Kidney glomerular epithelial cell (primary cell): Measurements from ENCODE around the gene USP15.
A peak's percentile ranks its signal among the peaks of the same experiment; 100 is the strongest.

Experiments
- DNase-seq: peaks from one replicate; lab custom pipeline; 2025; lab: John Stamatoyannopoulos, UW

USP15 gene

GRCh38 chr12:62259993-62260732 is at the start of gene USP15:
TSS of gene USP15 (plus strand) at chr12:62260404. CDS start at chr12:62260415, 11 bp downstream.
- peak; percentile 96 for DNase-seq

GRCh38 chr12:62210422-62210821 is 49.8 kb upstream of the USP15 start:
- peak; percentile 11 for DNase-seq

DNA sequence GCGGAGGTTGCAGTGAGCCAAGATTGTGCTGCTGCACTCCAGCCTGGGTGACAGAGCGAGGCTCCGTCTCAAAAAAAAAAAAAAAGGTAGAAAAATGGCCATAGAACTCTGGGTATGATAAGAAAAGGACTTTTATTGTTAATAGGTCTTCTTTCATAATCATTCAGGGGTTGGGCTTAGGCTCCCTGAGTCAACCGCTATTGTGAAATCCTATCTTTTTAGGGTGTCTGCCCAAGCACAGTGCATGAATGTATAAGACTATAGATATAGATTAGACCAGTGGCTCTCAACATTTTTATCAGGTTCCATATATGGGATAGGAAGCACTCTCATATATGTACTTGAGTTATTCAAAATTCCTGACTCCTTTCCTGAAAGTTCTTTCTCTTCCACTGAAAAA is 48.7 kb upstream of the USP15 start:
- DNase-seq, result no peak

DNA sequence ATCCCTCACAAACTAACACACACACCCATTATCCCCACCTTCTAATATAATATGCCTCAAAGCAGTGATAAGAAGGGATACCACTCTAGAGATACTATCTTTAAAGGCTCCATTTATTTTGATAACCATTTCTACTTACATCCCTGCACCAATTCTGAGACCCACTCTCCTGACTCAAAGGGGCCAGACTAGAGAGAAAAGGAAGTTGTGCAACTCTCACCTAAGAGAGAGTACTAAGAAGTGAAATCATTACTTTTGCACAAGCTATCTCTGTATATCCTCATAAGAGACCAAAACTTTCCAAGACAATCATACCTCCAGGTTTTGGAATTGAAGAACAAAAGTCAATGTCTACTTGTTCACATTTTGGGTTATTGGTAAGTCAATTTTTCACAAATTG is 45.4 kb upstream of the USP15 start:
- no peak for DNase-seq

DNA sequence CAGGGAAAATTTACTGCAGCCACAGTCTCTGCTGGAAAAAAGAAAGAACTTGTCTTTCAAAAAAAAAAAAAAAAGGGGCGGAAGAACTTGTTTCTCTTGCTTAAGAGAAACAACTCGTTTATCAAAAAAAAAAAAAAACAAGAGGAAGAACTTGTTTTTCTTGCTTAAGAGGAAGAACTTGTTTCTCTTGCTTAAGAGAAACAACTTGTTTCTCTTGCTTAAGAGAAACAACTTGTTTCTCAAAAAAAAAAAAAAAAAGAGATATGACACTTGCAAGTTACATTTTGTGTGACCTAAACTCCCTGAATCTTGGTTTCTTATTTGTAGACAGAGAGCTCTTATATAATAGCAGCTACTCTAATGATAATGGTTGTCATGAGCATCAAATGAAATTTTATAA is 44.7 kb upstream of the USP15 start:
- DNase-seq, result no peak

- no peak for DNase-seq
These were observed 42.6 kb upstream of the USP15 start for GRCh38 chr12:62217466-62218194.

GRCh38 chr12:62221107-62221506 is 39.1 kb upstream of the USP15 start:
- DNase-seq, result no peak

GRCh38 chr12:62224601-62225000 is 35.6 kb upstream of the USP15 start:
- DNase-seq, result no peak

- no peak for DNase-seq
These were observed 33.1 kb upstream of the USP15 start for GRCh38 chr12:62227091-62227490.

DNA sequence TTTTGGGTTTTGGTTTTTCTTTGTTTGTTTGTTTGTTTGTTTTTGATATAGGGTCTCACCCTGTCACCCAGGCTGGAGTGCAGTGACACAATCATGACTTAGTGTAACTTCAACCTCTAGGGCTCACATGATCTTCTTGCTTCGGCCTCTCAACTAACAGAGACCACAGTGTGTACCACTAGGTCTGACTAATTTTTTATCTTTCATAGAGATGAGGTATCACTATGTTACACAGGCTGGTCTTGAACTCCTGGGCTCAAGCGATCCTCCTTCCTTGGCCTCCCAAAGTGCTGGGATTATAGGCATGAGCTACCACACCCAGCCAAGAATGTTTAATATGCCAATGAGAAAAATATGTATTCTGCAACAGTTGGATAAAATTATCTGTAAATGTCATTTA is 29.6 kb upstream of the USP15 start:
- no peak for DNase-seq

- DNase-seq, result no peak
These were observed 28.0 kb upstream of the USP15 start for GRCh38 chr12:62232143-62232729.

DNA sequence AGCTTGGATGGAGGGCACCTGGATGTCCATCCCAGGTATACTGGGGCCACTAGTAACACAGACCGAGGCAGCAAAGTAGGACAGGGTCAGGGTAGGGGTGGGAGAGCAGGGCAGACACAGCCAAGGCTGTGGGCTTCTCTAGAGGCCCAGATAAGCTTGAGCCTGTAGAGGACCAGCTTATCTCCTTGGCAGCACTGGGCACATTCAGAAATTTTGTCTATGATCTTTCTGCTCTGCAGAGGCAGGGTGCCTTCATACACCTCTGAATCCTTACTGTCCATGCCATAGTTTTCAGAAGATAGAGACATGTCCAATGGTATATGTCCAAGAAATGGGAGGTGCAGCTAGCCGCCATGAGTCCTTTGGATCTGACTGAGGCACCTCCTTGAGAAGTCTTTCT is 26.4 kb upstream of the USP15 start:
- no peak for DNase-seq

- DNase-seq, result no peak
These were observed 20.6 kb upstream of the USP15 start for GRCh38 chr12:62239571-62239970.

DNA sequence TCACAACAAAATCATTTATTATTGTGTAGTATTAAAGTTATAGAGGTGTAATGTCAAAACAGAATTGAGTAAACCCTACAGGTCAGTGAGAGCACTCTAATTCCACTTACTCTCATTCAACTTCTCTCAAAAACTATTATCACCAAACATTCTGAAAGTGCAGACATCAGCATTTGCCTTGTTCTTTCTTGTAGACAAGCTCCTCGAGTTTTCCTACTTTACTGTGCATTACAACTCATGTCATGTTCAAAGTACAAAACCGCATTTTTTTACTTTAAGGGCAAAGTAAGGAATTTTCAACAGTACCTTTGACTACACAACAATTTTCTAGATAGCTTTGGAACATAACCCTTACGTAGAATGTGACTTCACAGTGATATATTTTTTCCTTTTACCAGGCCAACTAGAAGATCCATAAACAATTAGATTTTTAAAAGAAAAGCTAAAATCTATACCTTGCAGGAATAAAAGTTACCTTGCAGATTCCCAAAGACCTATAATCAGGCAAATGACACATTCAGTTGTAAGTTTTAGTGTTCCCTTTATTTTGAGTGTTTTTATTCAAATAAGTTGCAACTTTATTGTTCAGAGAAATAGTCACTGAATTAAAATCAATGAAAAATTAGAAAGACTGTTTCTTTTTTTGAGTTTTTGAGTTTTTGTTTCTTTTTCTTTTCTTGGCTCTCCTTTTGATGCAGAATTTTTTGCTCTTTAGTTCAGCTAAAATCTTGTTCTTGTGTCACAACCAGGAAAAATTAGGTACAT is 12.7 kb upstream of the USP15 start:
- DNase-seq, result no peak

DNA sequence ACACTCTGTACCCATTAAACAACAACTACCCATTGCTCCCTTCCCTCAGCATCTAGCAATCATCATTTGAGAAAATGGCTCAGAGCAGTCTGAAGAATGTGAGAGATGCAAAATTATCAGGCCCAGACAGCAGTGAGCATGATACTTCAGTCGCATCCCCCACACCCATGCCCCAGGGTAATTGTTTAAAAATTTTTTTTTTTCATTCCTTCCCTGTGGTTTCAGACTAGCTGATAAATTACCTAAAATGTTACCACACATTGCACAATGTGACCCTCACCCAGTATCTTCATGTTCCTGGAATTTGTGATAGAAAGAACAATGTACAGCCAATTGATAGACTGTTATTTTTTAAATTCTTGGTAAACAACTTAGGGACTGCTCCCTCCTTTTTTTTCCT is 11.3 kb upstream of the USP15 start:
- DNase-seq, result peak; percentile 3

DNA sequence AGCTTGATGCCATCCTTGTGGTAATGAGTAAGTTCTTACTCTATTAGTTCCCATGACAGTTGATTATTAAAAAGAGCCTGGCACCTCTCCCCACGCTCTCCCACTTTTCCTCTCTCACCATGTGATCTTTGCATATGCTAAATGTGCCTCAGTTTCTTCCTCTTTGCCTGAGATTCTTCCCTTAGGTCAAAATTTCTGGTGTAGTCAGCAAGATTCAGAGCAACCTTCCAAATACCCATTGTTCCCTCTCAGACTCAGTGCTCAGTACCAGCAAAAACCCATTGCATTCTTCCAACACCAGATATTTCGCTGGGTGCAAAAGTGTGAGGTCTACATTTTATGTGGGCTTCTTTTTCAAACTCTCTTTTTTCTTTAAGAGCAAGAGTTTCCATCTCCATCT is 10.8 kb upstream of the USP15 start:
- DNase-seq, result no peak

- no peak for DNase-seq
These were observed 9.3 kb upstream of the USP15 start for GRCh38 chr12:62250671-62251608.

- no peak for DNase-seq
These were observed 8.6 kb upstream of the USP15 start for GRCh38 chr12:62251609-62251958.

GRCh38 chr12:62252576-62252975 is 7.6 kb upstream of the USP15 start:
- no peak for DNase-seq

DNA sequence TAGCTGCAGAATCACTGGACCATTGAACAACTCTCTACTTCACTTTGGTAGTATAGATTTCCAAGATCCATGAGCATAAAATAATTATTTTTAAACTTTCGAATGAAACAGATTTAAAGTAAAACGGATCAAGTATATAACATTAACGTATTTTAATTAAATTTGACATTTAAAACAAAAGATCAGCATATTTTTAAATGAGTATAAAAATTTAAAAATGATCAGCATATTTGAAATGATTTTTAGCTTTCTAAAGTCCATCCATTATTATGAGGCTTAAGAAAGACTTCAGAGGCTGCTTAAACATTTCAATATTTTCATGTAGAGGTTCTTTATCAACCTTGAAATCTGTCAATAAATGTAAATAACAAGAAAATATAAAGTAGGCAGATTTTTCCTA is 5.2 kb upstream of the USP15 start:
- DNase-seq, result no peak

DNA sequence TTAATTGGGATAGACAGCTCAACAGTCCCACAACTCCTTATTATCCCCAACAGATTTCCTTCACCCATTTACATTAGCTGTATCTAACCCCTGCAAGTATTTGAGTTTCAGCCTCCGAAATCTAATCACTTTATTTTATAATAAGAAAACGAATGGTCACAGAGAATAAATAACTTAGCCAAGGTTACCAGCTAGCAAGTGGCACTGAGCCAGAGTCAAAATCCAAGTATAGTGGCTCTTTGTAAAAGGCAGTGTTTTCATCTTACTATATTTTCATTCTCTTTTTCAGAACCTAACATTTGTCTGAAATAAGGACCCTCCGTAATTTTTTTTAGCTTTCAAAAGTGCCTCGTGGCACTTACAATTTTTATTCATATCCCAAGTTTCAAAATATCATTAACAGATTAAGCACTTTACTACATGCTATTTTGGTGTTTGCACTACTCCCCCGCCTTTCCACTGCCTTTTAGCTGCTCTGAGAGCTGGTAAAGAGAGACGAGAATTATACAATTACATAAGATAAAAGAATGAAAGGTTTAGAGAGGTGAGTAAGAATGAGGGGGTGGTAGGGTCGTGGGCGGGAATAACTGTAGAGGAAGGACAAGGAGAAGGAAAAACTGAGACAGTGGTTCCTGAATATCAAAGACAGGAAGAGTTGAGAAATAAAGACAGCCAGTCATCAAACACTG is 3.7 kb upstream of the USP15 start:
- no peak for DNase-seq
